ENCODE measurements around the gene IRAK1. TPM values are rescaled to one million over a fixed set of nuclear protein-coding genes. Genes with fewer than 3 reads are reported as not detected.

The IRAK1 gene
- total RNA-seq, 4 donors from 2014 or later: 36.4 to 53.1 (median 42.8) TPM

DNA sequence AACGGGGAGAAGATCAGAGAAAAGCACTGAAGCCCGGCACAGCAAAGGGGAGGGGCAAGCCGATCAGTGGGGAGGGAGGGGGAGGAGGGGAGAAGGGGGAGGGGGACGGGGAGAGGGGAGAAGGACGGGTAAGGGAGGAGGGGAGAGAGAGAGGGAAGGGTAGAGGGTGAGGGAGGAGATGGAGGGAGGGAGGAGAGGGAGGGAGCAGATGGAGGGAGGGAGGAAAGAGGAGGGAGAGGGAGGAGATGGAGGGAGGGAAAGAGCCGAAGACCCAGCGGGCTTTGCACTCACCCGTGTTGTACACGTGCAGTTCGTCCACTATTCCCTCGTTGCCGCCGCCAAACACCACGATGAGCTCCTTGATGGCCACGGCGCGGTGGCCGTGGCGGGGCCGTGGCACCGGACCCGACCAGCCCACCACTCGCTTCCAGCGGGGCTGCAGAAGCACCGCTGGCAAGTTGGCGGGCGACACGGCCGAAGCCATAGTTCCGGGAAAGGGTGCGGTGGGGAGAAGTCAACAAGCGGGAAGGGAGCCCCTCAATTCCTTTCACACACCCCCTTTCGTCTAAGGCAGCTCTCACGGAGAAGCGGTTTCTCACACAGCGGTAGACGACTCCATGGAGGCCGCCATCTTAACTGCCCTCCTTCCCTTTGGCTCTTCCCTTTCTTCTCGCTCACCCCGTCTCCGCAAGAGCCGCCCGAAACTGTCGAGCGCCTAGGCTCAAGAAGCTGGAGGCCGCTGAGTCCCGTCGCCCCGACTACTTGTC, 49.2 kb downstream of the IRAK1 start:
- 0 to 1% methylated on average over 23 to 37 of the region's 49 CpGs for WGBS, 2 donors
- peak; percentile 24 to 27 for DNase-seq
- peak overlapping the region; percentile 98 to 100 (median 99) for H3K27ac ChIP-seq
- intact Hi-C loops (cut with DNase I): no loop called here
- H3K36me3 ChIP-seq: no peaks in the 10 kb centered on the region
- H3K27me3 ChIP-seq: no peaks in the 10 kb centered on the region
- no peak for TF ChIP-seq POLR2A (IDR thresholded peaks at IDR 0.05)
- TF ChIP-seq, protein P1, sequence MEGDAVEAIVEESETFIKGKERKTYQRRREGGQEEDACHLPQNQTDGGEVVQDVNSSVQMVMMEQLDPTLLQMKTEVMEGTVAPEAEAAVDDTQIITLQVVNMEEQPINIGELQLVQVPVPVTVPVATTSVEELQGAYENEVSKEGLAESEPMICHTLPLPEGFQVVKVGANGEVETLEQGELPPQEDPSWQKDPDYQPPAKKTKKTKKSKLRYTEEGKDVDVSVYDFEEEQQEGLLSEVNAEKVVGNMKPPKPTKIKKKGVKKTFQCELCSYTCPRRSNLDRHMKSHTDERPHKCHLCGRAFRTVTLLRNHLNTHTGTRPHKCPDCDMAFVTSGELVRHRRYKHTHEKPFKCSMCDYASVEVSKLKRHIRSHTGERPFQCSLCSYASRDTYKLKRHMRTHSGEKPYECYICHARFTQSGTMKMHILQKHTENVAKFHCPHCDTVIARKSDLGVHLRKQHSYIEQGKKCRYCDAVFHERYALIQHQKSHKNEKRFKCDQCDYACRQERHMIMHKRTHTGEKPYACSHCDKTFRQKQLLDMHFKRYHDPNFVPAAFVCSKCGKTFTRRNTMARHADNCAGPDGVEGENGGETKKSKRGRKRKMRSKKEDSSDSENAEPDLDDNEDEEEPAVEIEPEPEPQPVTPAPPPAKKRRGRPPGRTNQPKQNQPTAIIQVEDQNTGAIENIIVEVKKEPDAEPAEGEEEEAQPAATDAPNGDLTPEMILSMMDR (IDR thresholded peaks at IDR 0.05): no peak
- H3K4me3 ChIP-seq (replicated peaks in 1 of 3): peak overlapping the region; percentile 39 to 92 (median 66)
- H3K4me1 ChIP-seq: peaks cover 26 to 44% of the 10 kb centered on the region in 2 donors
- no peaks in the 10 kb centered on the region for H3K9me3 ChIP-seq

DNA sequence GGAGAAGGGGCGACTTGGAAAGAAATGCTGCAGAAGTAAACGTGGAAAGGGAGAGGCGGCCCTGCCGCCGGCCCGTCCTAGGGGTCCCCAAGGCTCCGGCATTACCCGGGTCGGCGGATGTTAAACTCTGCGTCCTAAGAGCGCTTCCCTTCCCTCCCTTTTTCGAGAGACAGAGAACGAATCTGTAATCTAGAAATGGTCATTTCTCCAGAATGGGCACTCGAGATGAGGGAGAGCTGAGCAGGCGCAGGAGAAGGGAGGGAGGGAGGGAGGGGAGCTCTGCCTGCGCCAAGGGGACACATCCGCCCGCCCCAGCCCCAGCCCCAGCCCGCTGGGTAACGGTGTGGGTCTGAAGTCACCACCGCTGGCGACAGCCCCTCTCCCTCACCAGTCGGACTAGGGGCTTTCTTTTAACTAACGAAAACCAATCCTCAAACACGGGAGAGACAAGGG, 49.8 kb downstream of the IRAK1 start:
- H3K27me3 ChIP-seq: no peaks in the 10 kb centered on the region
- H3K36me3 ChIP-seq: no peaks in the 10 kb centered on the region
- H3K27ac ChIP-seq: peak overlapping the region in 2 of 3 donors; percentile 98 to 99
- DNase-seq: peak; percentile 37
- H3K9me3 ChIP-seq: no peaks in the 10 kb centered on the region
- H3K4me1 ChIP-seq: peaks cover 26 to 45% of the 10 kb centered on the region in 2 donors
- intact Hi-C loops (cut with DNase I): no loop called here
- H3K4me3 ChIP-seq (replicated peaks in 1 of 3): peak overlapping the region in 1 of 3 donors; percentile 66
- 3 to 13% methylated on average over 3 to 15 of the region's 26 CpGs for WGBS, 2 donors
- no peak for TF ChIP-seq POLR2A (IDR thresholded peaks at IDR 0.05)
- TF ChIP-seq, protein P1 (IDR thresholded peaks at IDR 0.05): no peak

DNA sequence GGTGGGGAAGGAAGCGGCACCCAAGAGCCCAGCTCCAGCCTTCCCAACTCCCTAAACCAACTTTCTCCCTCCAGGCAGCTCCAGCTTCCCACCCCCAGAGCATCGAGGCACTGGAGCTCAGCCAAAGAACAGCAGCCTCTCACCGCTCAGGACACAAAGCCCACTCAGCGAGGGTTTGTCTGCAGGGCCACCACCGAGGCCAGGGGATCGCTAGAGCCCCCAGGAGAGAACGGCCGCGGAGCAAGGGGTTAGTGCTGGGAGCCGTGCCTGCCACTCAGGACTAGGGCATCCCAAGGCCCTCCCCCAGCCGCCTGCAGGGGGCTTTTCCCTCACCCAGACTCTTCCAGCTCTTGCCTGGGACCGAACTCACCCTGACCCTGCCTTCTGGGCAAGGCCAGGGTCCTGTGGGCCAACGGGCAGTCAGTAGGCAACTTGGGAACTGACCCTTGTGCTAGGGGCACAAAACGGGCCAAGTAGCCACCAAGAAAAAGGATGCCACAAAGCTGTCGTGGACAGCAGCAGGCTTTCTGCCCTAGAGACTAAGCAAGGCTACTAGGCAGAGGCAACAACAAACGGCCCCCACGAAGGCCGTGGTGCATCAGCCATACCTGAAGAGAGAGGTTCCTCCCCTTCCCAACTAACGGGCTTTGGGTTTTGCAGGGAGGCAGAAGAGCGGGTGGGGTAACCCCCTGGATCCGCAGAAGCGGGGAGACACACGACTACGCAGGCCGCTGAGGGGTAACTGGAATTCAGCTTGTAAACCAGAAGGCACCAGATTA, 50.4 kb downstream of the IRAK1 start:
- peaks cover 26 to 45% of the 10 kb centered on the region in 2 donors for H3K4me1 ChIP-seq
- WGBS, 2 donors: 11 to 23% methylated on average over 11 to 13 of the region's 25 CpGs
- intact Hi-C loops (cut with DNase I): no loop called here
- no peaks in the 10 kb centered on the region for H3K9me3 ChIP-seq
- DNase-seq: no peak
- peak overlapping the region in 2 of 3 donors; percentile 98 to 99 for H3K27ac ChIP-seq
- no peaks in the 10 kb centered on the region for H3K36me3 ChIP-seq
- no peaks in the 10 kb centered on the region for H3K27me3 ChIP-seq
- H3K4me3 ChIP-seq (replicated peaks in 1 of 3): peak overlapping the region in 1 of 3 donors; percentile 66
- TF ChIP-seq POLR2A (IDR thresholded peaks at IDR 0.05): no peak
- TF ChIP-seq, protein P1 (IDR thresholded peaks at IDR 0.05): no peak

DNA sequence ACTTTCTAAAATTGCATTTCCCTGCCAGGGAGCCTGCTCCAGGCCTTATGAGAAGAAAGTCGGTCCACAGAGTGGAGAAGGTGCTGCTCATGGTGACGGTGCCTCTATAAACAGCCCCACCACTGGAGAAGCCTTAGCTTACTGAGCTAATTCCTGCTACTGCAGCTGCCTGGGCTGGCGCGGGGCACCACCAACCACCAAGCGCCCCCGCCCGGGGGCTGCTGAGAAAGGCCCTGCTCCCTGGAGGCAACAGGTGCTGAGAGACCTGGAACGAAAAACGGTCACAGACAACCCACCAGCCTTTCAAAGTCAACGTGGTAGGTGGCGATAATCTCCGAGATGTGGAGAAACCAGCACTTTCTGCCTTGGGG, 51.0 kb downstream of the IRAK1 start:
- H3K36me3 ChIP-seq: peaks cover 0 to under 1% of the 10 kb centered on the region in 2 donors

More for the DNA sequence above, 51.0 kb downstream of the IRAK1 start:
- WGBS, 2 donors: 0 to 34% methylated on average over 2 to 8 of the region's 12 CpGs
- intact Hi-C loops (cut with DNase I): no loop called here
- H3K27me3 ChIP-seq: no peaks in the 10 kb centered on the region
- H3K4me3 ChIP-seq (replicated peaks in 1 of 3): no peak overlapping the region
- TF ChIP-seq, protein P1 (IDR thresholded peaks at IDR 0.05): no peak
- TF ChIP-seq POLR2A (IDR thresholded peaks at IDR 0.05): no peak
- H3K27ac ChIP-seq: no peak overlapping the region
- no peaks in the 10 kb centered on the region for H3K9me3 ChIP-seq
- no peak for DNase-seq
- peaks cover 26 to 41% of the 10 kb centered on the region in 2 donors for H3K4me1 ChIP-seq
